Measurements from ENCODE around the gene USH1G.

GRCh38 chr17:74970395-74970794, 47.3 kb upstream of the USH1G start:
- TF ChIP-seq CTCF (IDR thresholded peaks at IDR 0.05; ENCODE audit: poor library complexity) (no peak), EZH2 (IDR thresholded peaks at IDR 0.05; ENCODE audit: borderline replicate concordance) (no peak)

Measured in hepatocyte (in vitro differentiated cells).